Bronchial epithelial cell (primary cell): ENCODE measurements around the gene ATAT1. TPM values are rescaled to one million over a fixed set of nuclear protein-coding genes. Genes with fewer than 3 reads are reported as not detected.

Experiments used
- DNase-seq: peaks from one replicate; pipeline ENCODE4 v3.0.0-alpha.2; 2010; ENCODE audit warnings: low read depth
- FAIRE-seq: peaks from 2 replicates; lab custom pipeline; 2011; peaks lifted over from hg19 to GRCh38; lab: Jason Lieb, UNC
- H3K27me3 ChIP-seq: 2 replicates; pipeline ENCODE4 v1.5.1; 2011; ENCODE audit warnings: low read length; ENCODE audit not compliant: control insufficient read depth, insufficient read depth
- H3K36me3 ChIP-seq: 2 replicates; pipeline ENCODE4 v1.5.1; 2011; ENCODE audit warnings: low read length; ENCODE audit not compliant: control insufficient read depth, insufficient read depth
- H3K4me3 ChIP-seq: 2 replicates; pipeline ENCODE4 v1.5.1; 2011; ENCODE audit warnings: mild to moderate bottlenecking, low read depth, low read length, control low read depth
- CTCF ChIP-seq: IDR thresholded peaks from 2 replicates; pipeline ENCODE4 v1.5.1; 2011; ENCODE audit warnings: mild to moderate bottlenecking, moderate library complexity, low read length, control low read depth, inconsistent platforms; ENCODE audit not compliant: insufficient read depth, severe bottlenecking
- total RNA-seq: library from RNA; depleted of rRNA; stranded (reverse); fragments of >200 nt; gene quantifications from 2 replicates; pipeline ENCODE4 v1.2.1, GENCODE V29; 2014

ATAT1 gene
- total RNA-seq, result 1.8 and 2.9 TPM in 2 replicates

- Histone ChIP-seq H3K4me3 (peak within 1 kb of the TSS; percentile 61), H3K27me3 (no peaks in the 10 kb centered on the region), H3K36me3 (peaks cover 12% of the 10 kb centered on the region)
- no peak for FAIRE-seq
- peak; percentile 54 for TF ChIP-seq CTCF
- peak; percentile 67 for DNase-seq
Observed at GRCh38 chr6:30626484-30627366, at the start of gene ATAT1. TSS of gene ATAT1 (plus strand) at chr6:30626874.

DNA sequence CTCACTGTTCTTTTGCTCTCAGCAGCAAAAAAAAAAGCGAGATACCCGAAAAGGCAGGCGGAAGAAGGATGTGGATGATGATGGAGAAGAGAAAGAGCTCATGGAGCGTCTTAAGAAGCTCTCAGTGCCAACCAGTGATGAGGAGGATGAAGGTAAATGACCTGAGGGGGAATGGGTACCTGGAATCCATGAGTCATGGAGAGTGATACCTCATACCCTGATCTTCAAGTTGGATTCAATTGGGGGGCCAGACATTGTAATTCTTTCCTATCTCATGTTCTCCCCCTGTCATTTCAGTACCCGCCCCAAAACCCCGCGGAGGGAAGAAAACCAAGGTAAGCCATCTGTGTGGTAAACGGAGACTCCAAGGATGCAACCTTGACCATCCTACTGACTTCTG, 48.6 kb upstream of the ATAT1 start:
- DNase-seq (no peak), FAIRE-seq (no peak)
- H3K27me3 ChIP-seq, result no peaks in the 10 kb centered on the region
- no peak for TF ChIP-seq CTCF
- no peak overlapping the region for H3K4me3 ChIP-seq
- H3K36me3 ChIP-seq, result peaks cover 23% of the 10 kb centered on the region

GRCh38 chr6:30583921-30584320, 42.8 kb upstream of the ATAT1 start:
- FAIRE-seq (no peak), DNase-seq (no peak)
- no peaks in the 10 kb centered on the region for H3K27me3 ChIP-seq
- H3K36me3 ChIP-seq, result peaks cover 47% of the 10 kb centered on the region
- no peak overlapping the region for H3K4me3 ChIP-seq
- TF ChIP-seq CTCF, result no peak

DNA sequence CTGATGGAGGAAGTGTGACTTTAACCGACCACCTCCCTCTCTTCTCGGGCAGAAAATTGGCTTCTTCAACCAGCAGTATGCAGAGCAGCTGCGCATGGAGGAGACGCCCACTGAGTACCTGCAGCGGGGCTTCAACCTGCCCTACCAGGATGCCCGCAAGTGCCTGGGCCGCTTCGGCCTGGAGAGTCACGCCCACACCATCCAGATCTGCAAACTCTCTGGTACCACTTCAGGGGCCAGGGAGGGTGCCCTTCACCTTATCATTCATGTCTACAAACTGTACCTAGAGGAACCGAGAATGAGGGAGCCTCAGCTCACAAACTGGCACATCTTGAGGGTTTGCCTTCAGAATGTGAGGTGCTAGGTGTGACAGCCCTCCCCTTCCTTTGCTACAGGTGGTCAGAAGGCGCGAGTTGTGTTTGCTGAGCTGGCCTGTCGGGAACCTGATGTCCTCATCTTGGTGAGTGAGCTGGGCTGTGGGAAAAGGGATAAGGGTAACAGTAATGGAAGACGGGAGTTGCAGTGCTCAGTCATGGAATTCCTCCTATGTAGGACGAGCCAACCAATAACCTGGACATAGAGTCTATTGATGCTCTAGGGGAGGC, 36.8 kb upstream of the ATAT1 start:
- no peak for TF ChIP-seq CTCF
- FAIRE-seq (peak; percentile 95), DNase-seq (no peak)
- H3K27me3 ChIP-seq, result no peaks in the 10 kb centered on the region
- H3K36me3 ChIP-seq, result peaks cover 23% of the 10 kb centered on the region
- no peak overlapping the region for H3K4me3 ChIP-seq

DNA sequence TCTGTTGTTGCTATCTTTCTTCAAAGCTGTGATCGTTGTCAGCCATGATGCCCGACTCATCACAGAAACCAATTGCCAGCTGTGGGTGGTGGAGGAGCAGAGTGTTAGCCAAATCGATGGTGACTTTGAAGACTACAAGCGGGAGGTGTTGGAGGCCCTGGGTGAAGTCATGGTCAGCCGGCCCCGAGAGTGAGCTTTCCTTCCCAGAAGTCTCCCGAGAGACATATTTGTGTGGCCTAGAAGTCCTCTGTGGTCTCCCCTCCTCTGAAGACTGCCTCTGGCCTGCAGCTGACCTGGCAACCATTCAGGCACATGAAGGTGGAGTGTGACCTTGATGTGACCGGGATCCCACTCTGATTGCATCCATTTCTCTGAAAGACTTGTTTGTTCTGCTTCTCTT, 36.2 kb upstream of the ATAT1 start:
- peak; percentile 13 for FAIRE-seq
- Histone ChIP-seq H3K27me3 (no peaks in the 10 kb centered on the region), H3K36me3 (peaks cover 19% of the 10 kb centered on the region), H3K4me3 (no peak overlapping the region)
- no peak for DNase-seq
- TF ChIP-seq CTCF, result no peak
